K562 (cell line): Measurements from ENCODE around the gene KISS1. TPM values are rescaled to one million over a fixed set of nuclear protein-coding genes. Genes with fewer than 3 reads are reported as not detected.

Experiments used
- ATF4 ChIP-seq: fragments of 450-650 bp; formaldehyde crosslinking; IDR thresholded peaks from 2 replicates; pipeline ENCODE4 v1.4.0; 2022; ENCODE audit warnings: mild to moderate bottlenecking, moderate library complexity
- BCL6 ChIP-seq: fragments of 250-450 bp; sonication (Bioruptor Pico); IDR thresholded peaks from 2 replicates; pipeline ENCODE4 v1.4.0; 2020
- CLOCK ChIP-seq: fragments of 250-450 bp; sonication (Bioruptor Pico); IDR thresholded peaks from 2 replicates; pipeline ENCODE4 v1.4.0; 2020; ENCODE audit warnings: mild to moderate bottlenecking, moderate library complexity, borderline replicate concordance
- DACH1 ChIP-seq: fragments of 450-650 bp; IDR thresholded peaks from 2 replicates; pipeline ENCODE4 v1.6.1; 2018; ENCODE audit not compliant: partially characterized antibody
- DMBX1 ChIP-seq: fragments of 250-450 bp; sonication (Bioruptor Pico); IDR thresholded peaks from 2 replicates; pipeline ENCODE4 v1.8.0; 2022; ENCODE audit warnings: inconsistent platforms, mild to moderate bottlenecking, moderate library complexity, borderline replicate concordance
- HBP1 ChIP-seq: fragments of 450-650 bp; formaldehyde crosslinking; IDR thresholded peaks from 2 replicates; pipeline ENCODE4 v1.4.0; 2022; ENCODE audit warnings: missing genetic modification characterization
- PRMT5 ChIP-seq: sonication (generic); formaldehyde crosslinking; IDR thresholded peaks from 2 replicates; pipeline ENCODE4 v1.5.0; 2020; ENCODE audit warnings: missing genetic modification reagents
- RBM17 ChIP-seq: fragments of 200-400 bp; formaldehyde crosslinking; IDR thresholded peaks from 2 replicates; pipeline ENCODE4 v1.6.1; 2017; ENCODE audit warnings: low read depth, mild to moderate bottlenecking, low read length, borderline replicate concordance
- RFX1 ChIP-seq: fragments of 450-650 bp; IDR thresholded peaks from 2 replicates; pipeline ENCODE4 v1.6.1; 2016; ENCODE audit warnings: mild to moderate bottlenecking, moderate library complexity
- RHOXF2B ChIP-seq: fragments of 250-450 bp; sonication (Bioruptor Pico); conservative IDR thresholded peaks from 2 replicates; pipeline ENCODE4 v1.5.1; 2021
- RNF219 ChIP-seq: fragments of 250-450 bp; sonication (Bioruptor Pico); IDR thresholded peaks from 2 replicates; pipeline ENCODE4 v1.5.0; 2022; ENCODE audit warnings: mild to moderate bottlenecking
- SNIP1 ChIP-seq: fragments of 450-650 bp; IDR thresholded peaks from 2 replicates; pipeline ENCODE4 v1.7.1; 2017; ENCODE audit warnings: low read depth, mild to moderate bottlenecking
- STAT5B ChIP-seq: fragments of 250-450 bp; sonication (Bioruptor Pico); IDR thresholded peaks from 2 replicates; pipeline ENCODE4 v1.8.0; 2021; ENCODE audit warnings: mild to moderate bottlenecking, inconsistent platforms
- ZBTB12 ChIP-seq: fragments of 250-450 bp; sonication (Bioruptor Pico); IDR thresholded peaks from 2 replicates; pipeline ENCODE4 v1.4.0; 2020
- ZNF398 ChIP-seq: fragments of 250-450 bp; sonication (Bioruptor Pico); IDR thresholded peaks from 2 replicates; pipeline ENCODE4 v1.8.0; 2021; ENCODE audit warnings: moderate library complexity, mild to moderate bottlenecking, inconsistent platforms
- ZNF408 ChIP-seq: fragments of 250-450 bp; sonication (Bioruptor Pico); IDR thresholded peaks from 2 replicates; pipeline ENCODE4 v1.4.0; 2020; ENCODE audit warnings: low read depth, mild to moderate bottlenecking, moderate library complexity
- ZNF644 ChIP-seq: fragments of 200-800 bp; sonication (Bioruptor generic); IDR thresholded peaks from 2 replicates; pipeline ENCODE4 v1.6.1; 2016; ENCODE audit warnings: low read depth, missing genetic modification characterization, missing compliant biosample characterization
- ZNF717 ChIP-seq: fragments of 250-450 bp; sonication (Bioruptor Pico); IDR thresholded peaks from 2 replicates; pipeline ENCODE4 v1.5.0; 2021
- ZNF785 ChIP-seq: fragments of 250-450 bp; sonication (Bioruptor Pico); IDR thresholded peaks from 2 replicates; pipeline ENCODE4 v1.4.0; 2020; ENCODE audit warnings: mild to moderate bottlenecking
- polyA plus RNA-seq, 8 experiments: library from polyadenylated mRNA; depleted of rRNA in 4 of 8; stranded (reverse) in 5 of 8; unstranded in 3 of 8; fragments of >200 nt; fragmentation: Nextera tagmentation in 2 of 8; fragmentation: Illumina TruSeq in 1 of 8; extraction: Ambion mirVana in 2 of 8; extraction: Trizol in 1 of 8; gene quantifications; 2 replicates each; pipeline versions ENCODE4 v1.2.1 to v1.2.3, GENCODE V29; 2011 to 2014; ENCODE audit warnings: inconsistent platforms in 1 of 8, missing spikeins in 1 of 8
- total RNA-seq, 7 experiments: library from RNA; depleted of rRNA in 6 of 7; stranded (reverse); fragments of >200 nt in 6 of 7; fragmentation: Illumina TruSeq in 2 of 7; extraction: Trizol in 2 of 7; gene quantifications; 2 replicates each; pipeline versions ENCODE4 v1.2.1 to v1.2.3, GENCODE V29; 2011 to 2021; ENCODE audit warnings: low replicate concordance in 1 of 7

The KISS1 gene
- total and polyA plus RNA-seq, 9 of the 15 experiments (the other 6 are each of a cell fraction or from before 2014, with no cell fraction given), result 0.31 TPM; not detected in 8

GRCh38 chr1:204171751-204172178, 24.5 kb downstream of the KISS1 start (continued):
- TF ChIP-seq ZNF398 (CRISPR knock-in tag) (no peak), STAT5B (CRISPR knock-in tag) (no peak), ZNF644 (tag) (peak; percentile 86; the same call in 1 of the 2 replicates), DACH1 (no peak), RFX1 (no peak), RNF219 (CRISPR knock-in tag) (no peak), RBM17 (no peak), SNIP1 (no peak), ZNF408 (CRISPR knock-in tag) (no peak), ZNF717 (CRISPR knock-in tag) (no peak), ATF4 (CRISPR knock-in tag) (peak; percentile 92), DMBX1 (CRISPR knock-in tag) (peak; percentile 91; the same call in 1 of the 2 replicates), BCL6 (CRISPR knock-in tag) (peak; percentile 93), ZNF785 (CRISPR knock-in tag) (0 out of 2 replicates have a peak, but pooled peaks have one; percentile 10), HBP1 (peak; percentile 73; the same call in 1 of the 2 replicates), ZBTB12 (peak; percentile 82), PRMT5 (CRISPR knock-in tag) (no peak), RHOXF2B (CRISPR knock-in tag) (0 out of 2 replicates have a peak, but pooled peaks have one; percentile 41), CLOCK (CRISPR knock-in tag) (peak; percentile 88; the same call in 1 of the 2 replicates)
